Measurements from ENCODE around the gene YEATS4. TPM values are rescaled to one million over a fixed set of nuclear protein-coding genes. Genes with fewer than 3 reads are reported as not detected.

Gene YEATS4
- total RNA-seq, 4 donors from 2014 or later: 10.0 to 21.7 (median 16.8) TPM

- H3K4me3 ChIP-seq (ENCODE audit: low read depth, poor library complexity, severe bottlenecking): no peak overlapping the region
- intact Hi-C loops (cut with DNase I; ENCODE audit: low total_unique reads): no loop called here
- DNase-seq (ENCODE audit: low spot score in 2 of 2): no peak
- WGBS, 2 donors: 96 to 100% methylated on average over 1 of the region's 1 CpG
- TF ChIP-seq POLR2A (IDR thresholded peaks at IDR 0.05) (no peak), CTCF (IDR thresholded peaks at IDR 0.05) (no peak)
Measured at GRCh38 chr12:69392179-69392928, 32.8 kb downstream of the YEATS4 start.

GRCh38 chr12:69396041-69396440 lies 36.5 kb downstream of the YEATS4 start:
- intact Hi-C loops (cut with DNase I; ENCODE audit: low total_unique reads): no loop called here
- TF ChIP-seq POLR2A (IDR thresholded peaks at IDR 0.05) (no peak), CTCF (IDR thresholded peaks at IDR 0.05) (no peak)
- DNase-seq (ENCODE audit: low spot score in 2 of 2): no peak
- WGBS, 2 donors: 83 to 88% methylated on average over 1 of the region's 1 CpG
- H3K4me3 ChIP-seq (ENCODE audit: low read depth, poor library complexity, severe bottlenecking): no peak overlapping the region

GRCh38 chr12:69396963-69397362 lies 37.4 kb downstream of the YEATS4 start:
- intact Hi-C loops (cut with DNase I; ENCODE audit: low total_unique reads): no loop called here
- no peak overlapping the region for H3K4me3 ChIP-seq (ENCODE audit: low read depth, poor library complexity, severe bottlenecking)
- TF ChIP-seq CTCF (IDR thresholded peaks at IDR 0.05): no peak
- TF ChIP-seq POLR2A (IDR thresholded peaks at IDR 0.05): no peak
- 98% methylated on average over 3 of the region's 3 CpGs for WGBS, 2 donors
- DNase-seq (ENCODE audit: low spot score in 2 of 2): no peak

- TF ChIP-seq CTCF (IDR thresholded peaks at IDR 0.05) (no peak), POLR2A (IDR thresholded peaks at IDR 0.05) (no peak)
- H3K4me3 ChIP-seq (ENCODE audit: low read depth, poor library complexity, severe bottlenecking): no peak overlapping the region
- DNase-seq (ENCODE audit: low spot score in 2 of 2): no peak
- WGBS, 2 donors: 89 to 91% methylated on average over 3 of the region's 3 CpGs
- intact Hi-C loops (cut with DNase I; ENCODE audit: low total_unique reads): no loop called here
Measured at GRCh38 chr12:69397978-69398377, 38.4 kb downstream of the YEATS4 start.

- TF ChIP-seq POLR2A (IDR thresholded peaks at IDR 0.05): no peak
- no peak for TF ChIP-seq CTCF (IDR thresholded peaks at IDR 0.05)
- no peak overlapping the region for H3K4me3 ChIP-seq (ENCODE audit: low read depth, poor library complexity, severe bottlenecking)
- intact Hi-C loops (cut with DNase I; ENCODE audit: low total_unique reads): no loop called here
- DNase-seq (ENCODE audit: low spot score in 2 of 2): no peak
- WGBS, 2 donors: 80 to 84% methylated on average over 4 of the region's 4 CpGs
Measured at GRCh38 chr12:69401940-69402339, 42.4 kb downstream of the YEATS4 start.

Data from lower leg skin (tissue), 4 donors.